ENCODE results near the gene MPPE1.

- TF ChIP-seq ZEB2 (IDR thresholded peaks at IDR 0.05) (no peak), TAF1 (IDR thresholded peaks at IDR 0.05; ENCODE audit: control insufficient read depth, extremely low read depth, insufficient read depth, low read length, severe bottlenecking) (no peak), CTCF (IDR thresholded peaks at IDR 0.05 in 2 of 3, conservative IDR thresholded peaks at IDR 0.05 in 1 of 3; ENCODE audit: insufficient read depth in 2 of 3, low read depth in 1 of 3, low read length in 3 of 3) (no peak), STAG1 (CRISPR knock-in tag; IDR thresholded peaks at IDR 0.05; ENCODE audit: borderline replicate concordance) (no peak), NR2F6 (CRISPR knock-in tag; IDR thresholded peaks at IDR 0.05) (no peak), ZZZ3 (IDR thresholded peaks at IDR 0.05) (no peak), EZH2 (IDR thresholded peaks at IDR 0.05; ENCODE audit: borderline replicate concordance, low read depth, low read length) (no peak), ZBTB7A (IDR thresholded peaks at IDR 0.05; ENCODE audit: borderline replicate concordance, control insufficient read depth, low read depth, low read length) (no peak), JUN (IDR thresholded peaks at IDR 0.05; ENCODE audit: borderline replicate concordance, low read depth, low read length) (no peak), JUN (CRISPR knock-in tag; IDR thresholded peaks at IDR 0.05; ENCODE audit: borderline replicate concordance) (no peak), KAT8 (IDR thresholded peaks at IDR 0.05; ENCODE audit: low read depth) (no peak), U2AF2 (optimal IDR thresholded peaks at IDR 0.05; ENCODE audit: low read depth, low read length) (no peak), ZBTB26 (CRISPR knock-in tag; IDR thresholded peaks at IDR 0.05) (no peak), ZNF354B (CRISPR knock-in tag; IDR thresholded peaks at IDR 0.05) (no peak), MEF2A (IDR thresholded peaks at IDR 0.05; ENCODE audit: control insufficient read depth, low read depth, low read length) (no peak)
Observed at GRCh38 chr18:11899063-11899462, 9.1 kb downstream of the MPPE1 start.
